LNCaP clone FGC (cell line): ENCODE measurements around the gene ZEB2.

ENCODE experiments used
- DNase-seq: peaks from one replicate; pipeline ENCODE4 v3.0.0-alpha.2; 2011; ENCODE audit warnings: low read depth
- H3K4me3 ChIP-seq: 2 replicates; pipeline ENCODE4 v1.5.1; 2011; ENCODE audit warnings: mild to moderate bottlenecking, low read depth, low read length, control low read depth
- CTCF ChIP-seq: IDR thresholded peaks from 2 replicates; pipeline ENCODE4 v1.5.1; 2012; ENCODE audit warnings: mild to moderate bottlenecking; ENCODE audit not compliant: control insufficient read depth, insufficient read depth; ENCODE audit errors: extremely low read depth

ZEB2 gene

GRCh38 chr2:144405321-144405720 is 114.6 kb downstream of the ZEB2 start:
- no peak overlapping the region for H3K4me3 ChIP-seq
- no peak for DNase-seq
- TF ChIP-seq CTCF, result no peak

- no peak for DNase-seq
- TF ChIP-seq CTCF, result no peak
- no peak overlapping the region for H3K4me3 ChIP-seq
Observed at GRCh38 chr2:144404586-144405314, 115.2 kb downstream of the ZEB2 start.

- DNase-seq, result no peak
- TF ChIP-seq CTCF, result no peak
- no peak overlapping the region for H3K4me3 ChIP-seq
Observed at GRCh38 chr2:144403933-144404332, 116.0 kb downstream of the ZEB2 start.

- TF ChIP-seq CTCF, result no peak
- no peak for DNase-seq
- H3K4me3 ChIP-seq, result no peak overlapping the region
Observed at GRCh38 chr2:144402251-144402650, 117.7 kb downstream of the ZEB2 start.

- TF ChIP-seq CTCF, result no peak
- no peak overlapping the region for H3K4me3 ChIP-seq
Observed at GRCh38 chr2:144401036-144401435, 118.9 kb downstream of the ZEB2 start.

GRCh38 chr2:144396318-144396717 is 123.6 kb downstream of the ZEB2 start:
- H3K4me3 ChIP-seq, result no peak overlapping the region
- DNase-seq, result no peak
- no peak for TF ChIP-seq CTCF

More at GRCh38 chr2:144401036-144401435, 118.9 kb downstream of the ZEB2 start:
- no peak for DNase-seq

GRCh38 chr2:144390424-144391020 is 129.4 kb downstream of the ZEB2 start:
- DNase-seq, result no peak
- TF ChIP-seq CTCF, result no peak
- H3K4me3 ChIP-seq, result no peak overlapping the region
